Activated CD4-positive, alpha-beta T cell treated with anti-CD3 and anti-CD28 coated beads, Interleukin-2, amount 50 U/mL, for 24 hours (primary cell): Measurements from ENCODE around the gene SLIT3.

Experiments
- DNase-seq, 2 donors: peaks; one replicate each; pipeline ENCODE4 v3.0.0-alpha.2; 2020; ENCODE audit warnings: low read depth in 1 of 2, low spot score in 1 of 2

SLIT3 gene

GRCh38 chr5:169299663-169300467 is 1.1 kb downstream of the SLIT3 start:
- DNase-seq: no peak

- DNase-seq: no peak
Measured at GRCh38 chr5:169299191-169299662, 1.7 kb downstream of the SLIT3 start.

- no peak for DNase-seq
Measured at GRCh38 chr5:169298193-169298592, 2.7 kb downstream of the SLIT3 start.

GRCh38 chr5:169296419-169297143 is 4.4 kb downstream of the SLIT3 start:
- no peak for DNase-seq

GRCh38 chr5:169295306-169295705 is 5.6 kb downstream of the SLIT3 start:
- DNase-seq: no peak

GRCh38 chr5:169294621-169295020 is 6.3 kb downstream of the SLIT3 start:
- DNase-seq: no peak

- no peak for DNase-seq
Measured at GRCh38 chr5:169291877-169292276, 9.1 kb downstream of the SLIT3 start.

GRCh38 chr5:169290895-169291294 is 10.0 kb downstream of the SLIT3 start:
- no peak for DNase-seq

- DNase-seq: no peak
Measured at GRCh38 chr5:169289520-169289919, 11.4 kb downstream of the SLIT3 start.

GRCh38 chr5:169288066-169288930 is 12.6 kb downstream of the SLIT3 start:
- no peak for DNase-seq

GRCh38 chr5:169287529-169287928 is 13.4 kb downstream of the SLIT3 start:
- no peak for DNase-seq

GRCh38 chr5:169286572-169287300 is 14.2 kb downstream of the SLIT3 start:
- DNase-seq: no peak

GRCh38 chr5:169283887-169284286 is 17.1 kb downstream of the SLIT3 start:
- no peak for DNase-seq

GRCh38 chr5:169281625-169282024 is 19.3 kb downstream of the SLIT3 start:
- no peak for DNase-seq

- no peak for DNase-seq
Measured at GRCh38 chr5:169280696-169281095, 20.2 kb downstream of the SLIT3 start.

- DNase-seq: no peak
Measured at GRCh38 chr5:169280286-169280685, 20.7 kb downstream of the SLIT3 start.

GRCh38 chr5:169279125-169279524 is 21.8 kb downstream of the SLIT3 start:
- no peak for DNase-seq

- DNase-seq: no peak
Measured at GRCh38 chr5:169273881-169274280, 27.1 kb downstream of the SLIT3 start.

- no peak for DNase-seq
Measured at GRCh38 chr5:169273451-169273850, 27.5 kb downstream of the SLIT3 start.

GRCh38 chr5:169272731-169273427 is 28.1 kb downstream of the SLIT3 start:
- no peak for DNase-seq
